Measurements from ENCODE around the gene CHMP3. TPM values are rescaled to one million over a fixed set of nuclear protein-coding genes. Genes with fewer than 3 reads are reported as not detected.

The CHMP3 gene
- total RNA-seq, 3 donors from 2014 or later: 45.4 to 50.2 (median 48.3) TPM

- no peaks in the 10 kb centered on the region for H3K27me3 Mint-ChIP-seq (ENCODE audit: low read depth)
- ATAC-seq: no peak
- DNase-seq: no peak
- H3K4me3 Mint-ChIP-seq: no peak overlapping the region
- peaks cover 5% of the 10 kb centered on the region for H3K9me3 Mint-ChIP-seq
- peaks cover 13% of the 10 kb centered on the region for H3K4me1 Mint-ChIP-seq (ENCODE audit: low read depth)
- peaks cover 34% of the 10 kb centered on the region for H3K36me3 Mint-ChIP-seq (ENCODE audit: insufficient read depth)
These were observed 19.9 kb downstream of the CHMP3 start for GRCh38 chr2:86543335-86543734.

- no peaks in the 10 kb centered on the region for H3K27me3 Mint-ChIP-seq (ENCODE audit: low read depth)
- no peak for ATAC-seq
- peaks cover 11% of the 10 kb centered on the region for H3K4me1 Mint-ChIP-seq (ENCODE audit: low read depth)
- peaks cover 5% of the 10 kb centered on the region for H3K9me3 Mint-ChIP-seq
- H3K36me3 Mint-ChIP-seq (ENCODE audit: insufficient read depth): peaks cover 33% of the 10 kb centered on the region
- no peak overlapping the region for H3K4me3 Mint-ChIP-seq
- DNase-seq: no peak
These were observed 20.4 kb downstream of the CHMP3 start for GRCh38 chr2:86542814-86543213.

- Mint-ChIP-seq H3K27me3 (ENCODE audit: low read depth) (no peaks in the 10 kb centered on the region), H3K36me3 (ENCODE audit: insufficient read depth) (peaks cover 28% of the 10 kb centered on the region), H3K4me1 (ENCODE audit: low read depth) (peaks cover 18% of the 10 kb centered on the region), H3K9me3 (no peaks in the 10 kb centered on the region), H3K4me3 (no peak overlapping the region)
- no peak for DNase-seq
- no peak for ATAC-seq
These were observed 21.9 kb downstream of the CHMP3 start for GRCh38 chr2:86541334-86541733.

- H3K4me3 Mint-ChIP-seq: no peak overlapping the region
- peaks cover 30% of the 10 kb centered on the region for H3K4me1 Mint-ChIP-seq (ENCODE audit: low read depth)
These were observed 29.7 kb downstream of the CHMP3 start for GRCh38 chr2:86533589-86533988.

GRCh38 chr2:86525421-86526340, 37.6 kb downstream of the CHMP3 start:
- DNase-seq (no peak), ATAC-seq (no peak)
- Mint-ChIP-seq H3K4me1 (ENCODE audit: low read depth) (no peaks in the 10 kb centered on the region), H3K27me3 (ENCODE audit: low read depth) (no peaks in the 10 kb centered on the region), H3K4me3 (no peak overlapping the region), H3K9me3 (no peaks in the 10 kb centered on the region), H3K36me3 (ENCODE audit: insufficient read depth) (peaks cover 22% of the 10 kb centered on the region)

More at GRCh38 chr2:86533589-86533988, 29.7 kb downstream of the CHMP3 start:
- ATAC-seq: no peak
- Mint-ChIP-seq H3K27me3 (ENCODE audit: low read depth) (no peaks in the 10 kb centered on the region), H3K36me3 (ENCODE audit: insufficient read depth) (peaks cover 18% of the 10 kb centered on the region), H3K9me3 (peaks cover 11% of the 10 kb centered on the region)
- no peak for DNase-seq

- no peaks in the 10 kb centered on the region for H3K4me1 Mint-ChIP-seq (ENCODE audit: low read depth)
- peaks cover 25% of the 10 kb centered on the region for H3K36me3 Mint-ChIP-seq (ENCODE audit: insufficient read depth)
- ATAC-seq: no peak
- H3K9me3 Mint-ChIP-seq: peaks cover 9% of the 10 kb centered on the region
- H3K4me3 Mint-ChIP-seq: no peak overlapping the region
- H3K27me3 Mint-ChIP-seq (ENCODE audit: low read depth): no peaks in the 10 kb centered on the region
- DNase-seq: no peak
These were observed 39.8 kb downstream of the CHMP3 start for GRCh38 chr2:86523491-86523890.

GRCh38 chr2:86522711-86523110, 40.5 kb downstream of the CHMP3 start:
- H3K4me1 Mint-ChIP-seq (ENCODE audit: low read depth): no peaks in the 10 kb centered on the region
- no peak overlapping the region for H3K4me3 Mint-ChIP-seq
- H3K9me3 Mint-ChIP-seq: peaks cover 9% of the 10 kb centered on the region
- H3K36me3 Mint-ChIP-seq (ENCODE audit: insufficient read depth): peaks cover 21% of the 10 kb centered on the region
- ATAC-seq (no peak), DNase-seq (no peak)
- no peaks in the 10 kb centered on the region for H3K27me3 Mint-ChIP-seq (ENCODE audit: low read depth)

GRCh38 chr2:86521922-86522321, 41.3 kb downstream of the CHMP3 start:
- peaks cover 9% of the 10 kb centered on the region for H3K9me3 Mint-ChIP-seq
- DNase-seq: no peak
- H3K36me3 Mint-ChIP-seq (ENCODE audit: insufficient read depth): peaks cover 21% of the 10 kb centered on the region
- no peaks in the 10 kb centered on the region for H3K27me3 Mint-ChIP-seq (ENCODE audit: low read depth)
- H3K4me3 Mint-ChIP-seq: no peak overlapping the region
- H3K4me1 Mint-ChIP-seq (ENCODE audit: low read depth): no peaks in the 10 kb centered on the region
- no peak for ATAC-seq

- Mint-ChIP-seq H3K4me3 (no peak overlapping the region), H3K27me3 (ENCODE audit: low read depth) (no peaks in the 10 kb centered on the region), H3K36me3 (ENCODE audit: insufficient read depth) (peaks cover 10% of the 10 kb centered on the region), H3K9me3 (peaks cover 9% of the 10 kb centered on the region), H3K4me1 (ENCODE audit: low read depth) (no peaks in the 10 kb centered on the region)
- DNase-seq (no peak), ATAC-seq (no peak)
These were observed 43.1 kb downstream of the CHMP3 start for GRCh38 chr2:86520153-86520552.

- no peak overlapping the region for H3K4me3 Mint-ChIP-seq
- peaks cover 10% of the 10 kb centered on the region for H3K36me3 Mint-ChIP-seq (ENCODE audit: insufficient read depth)
- no peak for DNase-seq
- ATAC-seq: no peak
- peaks cover 3% of the 10 kb centered on the region for H3K4me1 Mint-ChIP-seq (ENCODE audit: low read depth)
- H3K27me3 Mint-ChIP-seq (ENCODE audit: low read depth): no peaks in the 10 kb centered on the region
- peaks cover 9% of the 10 kb centered on the region for H3K9me3 Mint-ChIP-seq
These were observed 43.9 kb downstream of the CHMP3 start for GRCh38 chr2:86519349-86519748.

GRCh38 chr2:86518481-86518880, 44.8 kb downstream of the CHMP3 start:
- DNase-seq (peak; percentile 24), ATAC-seq (no peak)
- Mint-ChIP-seq H3K4me1 (ENCODE audit: low read depth) (peaks cover 3% of the 10 kb centered on the region), H3K9me3 (peaks cover 9% of the 10 kb centered on the region), H3K4me3 (no peak overlapping the region), H3K36me3 (ENCODE audit: insufficient read depth) (peaks cover 12% of the 10 kb centered on the region), H3K27me3 (ENCODE audit: low read depth) (no peaks in the 10 kb centered on the region)

GRCh38 chr2:86513948-86514660, 49.1 kb downstream of the CHMP3 start:
- Mint-ChIP-seq H3K4me3 (no peak overlapping the region), H3K36me3 (ENCODE audit: insufficient read depth) (peaks cover 15% of the 10 kb centered on the region), H3K9me3 (no peaks in the 10 kb centered on the region), H3K4me1 (ENCODE audit: low read depth) (peaks cover 4% of the 10 kb centered on the region), H3K27me3 (ENCODE audit: low read depth) (no peaks in the 10 kb centered on the region)
- DNase-seq: no peak
- ATAC-seq: no peak

- ATAC-seq (no peak), DNase-seq (no peak)
- H3K36me3 Mint-ChIP-seq (ENCODE audit: insufficient read depth): peaks cover 23% of the 10 kb centered on the region
- H3K4me1 Mint-ChIP-seq (ENCODE audit: low read depth): peaks cover 4% of the 10 kb centered on the region
- no peak overlapping the region for H3K4me3 Mint-ChIP-seq
- no peaks in the 10 kb centered on the region for H3K9me3 Mint-ChIP-seq
- no peaks in the 10 kb centered on the region for H3K27me3 Mint-ChIP-seq (ENCODE audit: low read depth)
These were observed 50.4 kb downstream of the CHMP3 start for GRCh38 chr2:86512892-86513291.

GRCh38 chr2:86512034-86512433, 51.2 kb downstream of the CHMP3 start:
- ATAC-seq (no peak), DNase-seq (no peak)
- Mint-ChIP-seq H3K36me3 (ENCODE audit: insufficient read depth) (peaks cover 31% of the 10 kb centered on the region), H3K4me1 (ENCODE audit: low read depth) (peaks cover 4% of the 10 kb centered on the region), H3K4me3 (no peak overlapping the region), H3K9me3 (no peaks in the 10 kb centered on the region), H3K27me3 (ENCODE audit: low read depth) (no peaks in the 10 kb centered on the region)
